Thyroid gland (tissue), 4 donors: ENCODE data around the gene CDH4.

Experiments used
- CTCF ChIP-seq, 6 experiments: fragments of 200-600 bp in 3 of 6; fragments of 450-650 bp in 3 of 6; sonication (generic) in 3 of 6; IDR thresholded peaks; one replicate each; pipeline ENCODE4 v1.5.1; 2016 to 2019; ENCODE audit warnings: antibody characterized with exemption in 6 of 6, mild to moderate bottlenecking in 2 of 6, inconsistent platforms in 1 of 6, moderate library complexity in 1 of 6
- POLR2A ChIP-seq, 2 donors: fragments of 450-650 bp; IDR thresholded peaks; one replicate each; pipeline ENCODE4 v1.6.1; 2017; ENCODE audit warnings: antibody characterized with exemption in 2 of 2, mild to moderate bottlenecking in 2 of 2, moderate library complexity in 1 of 2

GRCh38 chr20:61285152-61285645 lies 33.1 kb downstream of the CDH4 start:
- no peak for TF ChIP-seq CTCF (IDR thresholded peaks at IDR 0.05)
- TF ChIP-seq POLR2A (IDR thresholded peaks at IDR 0.05): no peak
